Ammon's horn (tissue), 1 donor: ENCODE data around the gene GLB1L.

Source experiments
- DNase-seq: peaks from one replicate; pipeline ENCODE4 v3.0.0-alpha.2; 2016; ENCODE audit warnings: low spot score

GLB1L gene

GRCh38 chr2:219221957-219222518, 23.2 kb downstream of the GLB1L start:
- DNase-seq: peak; percentile 48

- no peak for DNase-seq
Observed at GRCh38 chr2:219220652-219221402, 24.4 kb downstream of the GLB1L start.

- no peak for DNase-seq
Observed at GRCh38 chr2:219219784-219220532, 25.3 kb downstream of the GLB1L start.

GRCh38 chr2:219218732-219219701, 26.2 kb downstream of the GLB1L start, which contains the start of gene ABCB6:
Gene ABCB6, minus strand, starts transcription at chr2:219218958. Its CDS starts 285 bp downstream, at chr2:219218673.
- DNase-seq: peak; percentile 98

- DNase-seq: peak; percentile 72
Observed at GRCh38 chr2:219218217-219218731, 27.0 kb downstream of the GLB1L start.

GRCh38 chr2:219216535-219216915, 28.7 kb downstream of the GLB1L start:
- DNase-seq: no peak

GRCh38 chr2:219215871-219216534, 29.2 kb downstream of the GLB1L start:
- no peak for DNase-seq

GRCh38 chr2:219214786-219215185, 30.5 kb downstream of the GLB1L start:
- DNase-seq: no peak

GRCh38 chr2:219214141-219214540, 31.1 kb downstream of the GLB1L start:
- DNase-seq: no peak

- DNase-seq: no peak
Observed at GRCh38 chr2:219213486-219214071, 31.7 kb downstream of the GLB1L start.

- no peak for DNase-seq
Observed at GRCh38 chr2:219213026-219213415, 32.2 kb downstream of the GLB1L start.

- DNase-seq: no peak
Observed at GRCh38 chr2:219210886-219211362, 34.3 kb downstream of the GLB1L start.

- DNase-seq: no peak
Observed at GRCh38 chr2:219210196-219210885, 34.9 kb downstream of the GLB1L start.

GRCh38 chr2:219209236-219210195, 35.7 kb downstream of the GLB1L start:
- no peak for DNase-seq

GRCh38 chr2:219207884-219208740, 37.1 kb downstream of the GLB1L start:
- no peak for DNase-seq

- DNase-seq: no peak
Observed at GRCh38 chr2:219207134-219207883, 37.9 kb downstream of the GLB1L start.
